K562 treated with DMSO at 1 percent for 12 hours (cell line): ENCODE data around the gene GTF3C4. TPM values are rescaled to one million over a fixed set of nuclear protein-coding genes. Genes with fewer than 3 reads are reported as not detected.

ENCODE experiments used
- total RNA-seq: library from RNA; unstranded; fragments of 300-600 nt; gene quantifications from 2 replicates; pipeline ENCODE4 v1.2.3, GENCODE V29; 2022; ENCODE audit not compliant: insufficient read depth

GTF3C4 gene, protein sequence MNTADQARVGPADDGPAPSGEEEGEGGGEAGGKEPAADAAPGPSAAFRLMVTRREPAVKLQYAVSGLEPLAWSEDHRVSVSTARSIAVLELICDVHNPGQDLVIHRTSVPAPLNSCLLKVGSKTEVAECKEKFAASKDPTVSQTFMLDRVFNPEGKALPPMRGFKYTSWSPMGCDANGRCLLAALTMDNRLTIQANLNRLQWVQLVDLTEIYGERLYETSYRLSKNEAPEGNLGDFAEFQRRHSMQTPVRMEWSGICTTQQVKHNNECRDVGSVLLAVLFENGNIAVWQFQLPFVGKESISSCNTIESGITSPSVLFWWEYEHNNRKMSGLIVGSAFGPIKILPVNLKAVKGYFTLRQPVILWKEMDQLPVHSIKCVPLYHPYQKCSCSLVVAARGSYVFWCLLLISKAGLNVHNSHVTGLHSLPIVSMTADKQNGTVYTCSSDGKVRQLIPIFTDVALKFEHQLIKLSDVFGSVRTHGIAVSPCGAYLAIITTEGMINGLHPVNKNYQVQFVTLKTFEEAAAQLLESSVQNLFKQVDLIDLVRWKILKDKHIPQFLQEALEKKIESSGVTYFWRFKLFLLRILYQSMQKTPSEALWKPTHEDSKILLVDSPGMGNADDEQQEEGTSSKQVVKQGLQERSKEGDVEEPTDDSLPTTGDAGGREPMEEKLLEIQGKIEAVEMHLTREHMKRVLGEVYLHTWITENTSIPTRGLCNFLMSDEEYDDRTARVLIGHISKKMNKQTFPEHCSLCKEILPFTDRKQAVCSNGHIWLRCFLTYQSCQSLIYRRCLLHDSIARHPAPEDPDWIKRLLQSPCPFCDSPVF
- total RNA-seq = 2.5 and 11.2 TPM in 2 replicates

DNA sequence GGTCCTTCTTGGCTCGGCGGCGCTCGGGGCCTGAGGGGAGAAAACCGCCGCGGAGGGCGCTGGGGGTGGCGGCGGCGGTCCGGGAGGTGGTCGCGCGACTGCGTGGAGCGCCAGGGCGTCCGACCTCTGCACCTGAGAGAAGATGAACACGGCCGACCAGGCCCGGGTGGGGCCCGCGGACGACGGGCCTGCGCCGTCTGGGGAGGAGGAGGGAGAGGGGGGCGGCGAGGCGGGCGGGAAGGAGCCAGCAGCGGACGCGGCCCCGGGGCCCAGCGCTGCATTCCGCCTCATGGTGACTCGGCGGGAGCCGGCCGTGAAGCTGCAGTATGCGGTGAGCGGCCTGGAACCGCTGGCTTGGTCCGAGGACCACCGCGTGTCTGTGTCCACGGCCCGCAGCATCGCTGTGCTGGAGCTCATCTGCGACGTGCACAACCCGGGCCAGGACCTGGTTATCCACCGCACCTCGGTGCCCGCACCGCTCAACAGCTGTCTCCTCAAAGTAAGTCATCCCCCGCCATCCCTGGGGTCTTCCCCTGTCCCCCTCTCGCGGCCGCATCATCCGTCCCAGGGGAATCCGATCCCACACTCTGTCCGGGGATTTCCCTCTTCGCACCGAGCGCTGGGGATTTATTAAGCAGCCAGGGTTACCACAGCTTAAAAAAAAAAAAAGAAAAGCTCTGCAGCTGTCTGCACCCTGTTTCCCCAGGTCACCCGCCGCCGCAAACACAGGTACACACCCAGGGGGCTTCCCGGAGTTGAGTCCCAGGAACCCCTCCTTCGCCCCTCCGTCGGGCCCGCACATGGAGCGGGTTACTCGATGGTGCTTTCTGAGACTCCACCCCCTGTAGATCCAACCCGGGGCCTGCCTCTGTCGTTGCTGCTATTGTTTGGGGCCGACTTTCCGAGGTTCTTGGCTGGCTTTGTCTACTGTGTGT, at the start of gene GTF3C4:
GTF3C4 (plus strand) TSS at position 8 of the 935 bp plus-strand sequence; CDS start at position 143, 135 bp downstream.

DNA sequence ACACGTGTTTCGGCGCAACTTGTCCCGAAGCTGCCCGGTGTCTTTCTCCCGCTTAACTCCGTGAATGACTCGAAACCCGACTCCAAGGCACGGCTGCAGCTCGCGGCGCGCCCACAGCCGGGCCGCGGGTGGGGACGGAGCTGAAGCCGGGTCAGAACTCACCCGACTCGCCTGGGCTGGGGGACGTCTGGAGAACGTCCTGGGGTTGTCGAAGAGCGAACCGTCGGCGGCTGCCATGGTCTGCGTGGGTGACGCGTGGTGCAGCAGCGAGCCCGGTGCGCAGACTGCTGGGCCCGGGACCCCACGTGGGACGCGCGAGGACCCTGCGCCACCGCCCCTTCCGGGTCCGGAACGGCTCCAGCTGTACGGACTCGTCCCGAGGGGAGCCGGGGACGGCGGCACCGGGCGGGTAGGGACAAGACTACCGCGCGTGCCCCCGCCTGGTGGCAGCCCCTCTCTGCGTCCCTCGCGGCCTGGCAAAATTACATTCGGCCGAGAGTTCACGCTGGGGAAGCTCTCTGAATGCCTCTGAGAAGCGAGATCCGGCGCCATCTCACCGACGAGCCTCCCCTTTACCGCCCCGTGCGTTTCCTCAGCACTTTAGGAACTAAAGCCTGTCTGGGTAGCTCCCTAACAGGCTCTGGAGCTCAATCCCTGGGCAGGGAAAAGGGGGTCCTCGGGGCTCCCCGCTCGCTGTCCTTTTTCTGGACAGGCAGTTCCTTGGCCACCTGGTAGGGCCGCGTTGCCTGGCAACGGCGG, 387 bp upstream of the GTF3C4 start, which contains the start of gene DDX31:
DDX31 (minus strand) TSS at position 286 of the 759 bp plus-strand sequence; CDS start at position 237, 49 bp downstream.

Other genes starting within 250 kb of the GTF3C4 start
- gene BARHL1, start 87.9 kb upstream of the GTF3C4 start, total RNA-seq = not detected in 2 replicates
- gene DDX31, start 481 bp upstream of the GTF3C4 start, total RNA-seq = 5.6 and 8.5 TPM in 2 replicates
- 3.3 TPM in 1 of 2 replicates, not detected in the other for gene AK8, start 207.8 kb downstream of the GTF3C4 start, total RNA-seq
- gene SPACA9, start 208.4 kb downstream of the GTF3C4 start, total RNA-seq = 0.53 and 1.7 TPM in 2 replicates